SU-DHL-6 (cell line): ENCODE results near the gene NTRK2.

ENCODE experiments used
- EZH2phosphoT487 ChIP-seq: fragments of 200-600 bp; sonication (generic), shearing (Covaris generic); conservative IDR thresholded peaks from 2 replicates; pipeline ENCODE4 v1.6.1; 2018; ENCODE audit warnings: mild to moderate bottlenecking, antibody characterized with exemption, low read length, moderate library complexity, mixed read lengths
- TF ChIP-seq, protein P1 (sequence below): fragments of 200-600 bp; sonication (generic); IDR thresholded peaks from one replicate; pipeline ENCODE4 v1.5.1; 2017; ENCODE audit warnings: antibody characterized with exemption, mild to moderate bottlenecking, low read length, moderate library complexity; ENCODE audit not compliant: insufficient read depth, poor library complexity, severe bottlenecking

DNA sequence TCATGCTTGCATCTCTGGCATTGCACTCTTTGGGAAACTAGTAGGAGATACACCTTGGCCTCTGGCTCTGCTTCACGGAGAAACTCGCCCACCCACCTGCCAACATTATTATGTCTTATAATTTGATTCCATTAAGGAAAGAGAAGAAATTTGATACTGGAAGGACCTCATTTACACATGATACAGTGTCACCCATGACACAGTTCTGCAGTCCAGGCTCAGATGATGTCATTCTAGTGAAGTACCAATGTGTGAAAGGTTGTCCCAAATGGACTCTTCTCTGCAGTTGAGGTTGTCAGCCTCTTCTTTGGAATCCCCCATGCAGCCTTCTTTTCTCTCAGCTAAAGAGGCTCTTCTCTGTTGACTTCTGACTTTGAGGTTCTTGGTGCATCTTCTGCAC lies 329.1 kb downstream of the NTRK2 start:
- TF ChIP-seq, protein P1, sequence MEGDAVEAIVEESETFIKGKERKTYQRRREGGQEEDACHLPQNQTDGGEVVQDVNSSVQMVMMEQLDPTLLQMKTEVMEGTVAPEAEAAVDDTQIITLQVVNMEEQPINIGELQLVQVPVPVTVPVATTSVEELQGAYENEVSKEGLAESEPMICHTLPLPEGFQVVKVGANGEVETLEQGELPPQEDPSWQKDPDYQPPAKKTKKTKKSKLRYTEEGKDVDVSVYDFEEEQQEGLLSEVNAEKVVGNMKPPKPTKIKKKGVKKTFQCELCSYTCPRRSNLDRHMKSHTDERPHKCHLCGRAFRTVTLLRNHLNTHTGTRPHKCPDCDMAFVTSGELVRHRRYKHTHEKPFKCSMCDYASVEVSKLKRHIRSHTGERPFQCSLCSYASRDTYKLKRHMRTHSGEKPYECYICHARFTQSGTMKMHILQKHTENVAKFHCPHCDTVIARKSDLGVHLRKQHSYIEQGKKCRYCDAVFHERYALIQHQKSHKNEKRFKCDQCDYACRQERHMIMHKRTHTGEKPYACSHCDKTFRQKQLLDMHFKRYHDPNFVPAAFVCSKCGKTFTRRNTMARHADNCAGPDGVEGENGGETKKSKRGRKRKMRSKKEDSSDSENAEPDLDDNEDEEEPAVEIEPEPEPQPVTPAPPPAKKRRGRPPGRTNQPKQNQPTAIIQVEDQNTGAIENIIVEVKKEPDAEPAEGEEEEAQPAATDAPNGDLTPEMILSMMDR, result no peak
- TF ChIP-seq EZH2phosphoT487, result no peak
